Inflammatory macrophage treated with lipopolysaccharide for 1 hour (primary cell): Measurements from ENCODE around the gene NBL1.
"Not testable (repeated sequence)": the region's sequence is repeated elsewhere in the genome, so short reads cannot be mapped to it uniquely, and the experiment has no call there.

Experiments
- DNase-seq, 2 donors: peaks; one replicate each; pipeline ENCODE4 v3.0.0-alpha.2; 2020 to 2022

Gene NBL1

DNA sequence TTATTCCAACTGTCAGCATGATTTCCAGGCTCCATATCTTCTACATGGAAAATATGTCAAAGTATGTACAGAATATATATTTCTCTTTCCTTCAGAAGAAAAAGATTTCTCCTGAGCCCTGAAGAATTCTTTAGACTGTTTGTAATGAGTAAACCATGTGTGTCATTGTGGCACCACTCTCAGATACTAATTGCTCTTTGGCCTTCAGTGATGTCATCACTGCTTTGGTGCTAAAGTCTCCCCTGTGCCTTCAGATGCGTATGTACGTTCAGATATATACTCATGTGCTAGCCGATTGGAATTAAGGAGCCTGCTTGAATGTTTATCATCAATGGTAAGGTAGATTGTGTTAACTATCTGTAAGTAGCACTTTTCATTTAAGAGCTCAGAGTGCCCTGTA, 20.6 kb upstream of the NBL1 start:
- no peak for DNase-seq

DNA sequence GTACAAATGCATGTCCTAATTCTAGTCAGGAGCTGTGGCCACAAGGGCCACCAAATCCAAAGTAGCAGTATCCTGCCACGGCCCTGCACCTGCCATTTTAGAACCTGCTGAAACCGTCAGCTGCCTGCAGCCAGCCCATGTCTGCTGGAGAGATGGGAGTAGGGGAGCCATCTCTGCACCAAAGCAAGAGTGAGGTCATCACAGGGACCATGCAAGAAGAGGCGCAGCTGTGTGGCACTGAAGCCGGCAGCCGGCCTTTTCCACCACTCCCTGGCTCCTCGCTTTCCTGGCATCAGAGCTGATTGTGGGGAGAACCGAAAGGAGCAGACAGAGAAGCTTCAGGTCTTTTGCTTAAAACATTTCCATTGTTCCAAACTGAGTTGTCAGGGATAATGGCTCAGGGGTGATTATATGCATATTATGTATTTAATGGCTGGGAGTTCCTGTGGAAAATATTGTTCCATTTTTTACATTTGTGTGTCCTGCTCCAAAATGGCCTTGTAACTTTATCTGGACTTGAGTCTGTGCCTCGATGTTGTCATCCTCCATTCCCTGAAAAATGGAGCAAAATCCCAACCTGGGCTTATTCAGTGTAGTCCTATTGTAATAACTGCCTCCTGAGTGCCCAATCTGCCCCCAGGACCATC, 18.7 kb upstream of the NBL1 start:
- no peak for DNase-seq

DNA sequence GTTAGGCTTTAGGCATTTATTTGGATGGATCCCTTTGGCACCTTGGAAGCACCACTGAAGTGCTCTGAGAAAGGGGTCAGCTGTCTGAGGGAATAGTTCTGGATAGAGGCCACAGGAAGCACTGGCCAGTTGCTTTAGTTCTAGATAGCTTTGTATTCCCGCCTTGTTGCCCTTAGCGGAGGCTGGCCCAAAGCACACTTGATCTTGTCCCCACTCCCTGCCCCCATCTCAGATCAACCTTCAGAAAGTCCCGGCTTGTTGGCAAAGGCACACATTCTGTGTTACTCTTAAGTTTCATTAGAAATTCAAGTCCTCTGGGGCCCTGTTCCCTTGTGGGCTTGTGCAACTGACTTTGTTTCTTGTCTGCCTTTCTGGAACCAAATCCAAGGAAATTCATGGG, 15.2 kb upstream of the NBL1 start:
- DNase-seq, result no peak

DNA sequence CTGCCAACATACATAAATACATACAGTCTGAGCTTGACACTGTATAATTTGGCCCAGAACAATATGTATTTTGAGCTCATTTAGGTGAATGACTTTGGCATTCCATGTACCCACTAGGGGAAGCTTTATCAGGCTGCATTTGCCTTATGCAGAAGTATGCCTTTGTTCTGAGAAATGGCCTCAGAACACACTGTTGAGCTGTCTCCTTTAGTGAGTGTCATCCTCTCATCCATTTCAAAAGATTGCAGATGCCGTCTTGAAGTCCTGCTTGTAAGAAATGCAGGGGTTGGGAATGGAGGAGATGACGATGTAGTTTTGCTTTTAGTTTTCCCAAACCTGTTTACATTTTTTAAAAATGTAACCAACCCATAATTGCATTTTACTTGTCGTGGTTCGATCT, 14.8 kb upstream of the NBL1 start:
- DNase-seq, result no peak

DNA sequence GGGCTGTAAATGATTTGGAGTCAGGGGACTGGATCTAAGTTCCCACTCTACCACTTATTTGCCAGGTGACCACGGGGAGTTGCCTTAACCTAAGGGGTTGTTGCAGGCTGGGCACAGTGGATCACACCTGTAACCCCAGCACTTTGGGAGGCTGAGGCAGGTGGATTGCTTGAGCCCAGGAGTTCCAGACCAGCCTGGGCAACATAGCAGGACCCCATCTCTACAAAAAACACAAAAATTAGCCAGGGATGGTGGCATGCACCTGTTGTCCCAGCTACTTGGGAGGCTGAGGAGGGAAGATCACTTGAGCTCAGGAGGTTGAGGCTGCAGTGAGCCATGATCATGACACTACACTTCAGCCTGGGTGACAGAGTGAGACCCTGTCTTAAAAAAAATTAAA, 13.9 kb upstream of the NBL1 start:
- not testable (repeated sequence) for DNase-seq

DNA sequence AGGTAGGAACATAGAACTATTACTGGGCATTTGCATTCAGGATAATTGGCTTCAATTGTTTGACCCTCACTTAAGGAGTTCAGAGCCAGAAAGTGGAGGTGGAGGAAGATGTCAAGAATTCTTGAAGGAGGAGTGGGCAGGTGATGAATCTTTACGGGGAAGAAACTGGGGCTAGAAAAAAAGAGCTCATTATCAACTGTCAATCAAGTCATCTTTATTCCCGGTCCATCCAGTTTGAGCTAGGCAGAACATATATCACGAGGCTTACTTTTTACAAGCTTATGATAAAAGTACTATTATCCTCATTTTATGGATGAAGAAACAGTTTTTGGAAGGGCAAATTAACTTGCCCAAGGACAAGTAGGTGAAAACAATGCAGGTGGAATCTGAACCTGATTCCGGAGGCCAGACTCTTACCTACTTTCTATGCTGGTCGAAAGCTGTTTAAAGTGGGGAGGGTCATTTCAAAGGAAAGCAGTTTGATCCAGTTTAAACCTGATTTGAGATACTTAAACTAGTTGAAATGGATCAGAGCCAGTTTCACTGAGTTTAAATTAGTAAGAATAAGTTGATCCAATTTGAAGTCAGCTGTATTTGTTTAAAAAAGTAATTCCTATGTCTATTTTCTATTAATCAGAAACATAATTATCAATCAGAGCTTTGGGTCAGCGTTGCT, 13.3 kb upstream of the NBL1 start:
- no peak for DNase-seq

DNA sequence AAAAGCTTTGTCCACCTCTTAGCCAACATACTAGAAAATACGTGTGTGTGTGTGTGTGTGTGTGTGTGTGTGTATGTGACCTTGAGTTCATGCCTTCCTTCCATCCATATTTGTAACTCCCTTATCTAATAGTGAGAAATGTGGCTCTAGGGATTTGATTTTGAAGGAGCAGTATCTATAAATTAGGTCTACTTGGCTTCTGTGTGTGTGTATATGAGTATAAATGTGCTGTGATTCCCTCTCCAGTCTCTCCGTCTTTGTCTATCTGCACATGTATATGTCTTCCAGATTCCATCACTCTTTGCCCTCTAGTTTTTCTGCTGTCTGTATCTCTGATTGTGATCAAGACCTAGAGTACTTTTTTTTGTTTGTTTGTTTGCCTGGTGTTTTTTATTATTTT, 11.9 kb upstream of the NBL1 start:
- no peak for DNase-seq

DNA sequence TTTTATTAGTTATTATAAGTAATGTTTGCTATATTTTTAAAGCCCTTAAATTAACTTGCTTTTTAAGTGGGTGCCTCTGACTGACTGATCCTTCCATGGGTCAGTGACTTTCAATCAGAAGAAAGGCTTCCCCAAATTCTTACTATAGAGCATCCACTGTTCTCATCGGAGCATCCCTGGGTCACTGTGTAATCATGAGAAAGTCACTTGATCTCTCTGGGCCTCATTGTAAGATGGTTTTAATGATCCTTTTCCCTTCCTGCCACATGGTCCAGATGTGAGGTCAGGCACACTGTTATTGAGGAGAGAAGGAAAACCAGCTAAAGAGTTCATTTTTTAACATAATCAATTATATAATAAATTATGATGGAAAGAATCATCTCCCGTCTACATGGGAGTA, 11.0 kb upstream of the NBL1 start:
- no peak for DNase-seq

DNA sequence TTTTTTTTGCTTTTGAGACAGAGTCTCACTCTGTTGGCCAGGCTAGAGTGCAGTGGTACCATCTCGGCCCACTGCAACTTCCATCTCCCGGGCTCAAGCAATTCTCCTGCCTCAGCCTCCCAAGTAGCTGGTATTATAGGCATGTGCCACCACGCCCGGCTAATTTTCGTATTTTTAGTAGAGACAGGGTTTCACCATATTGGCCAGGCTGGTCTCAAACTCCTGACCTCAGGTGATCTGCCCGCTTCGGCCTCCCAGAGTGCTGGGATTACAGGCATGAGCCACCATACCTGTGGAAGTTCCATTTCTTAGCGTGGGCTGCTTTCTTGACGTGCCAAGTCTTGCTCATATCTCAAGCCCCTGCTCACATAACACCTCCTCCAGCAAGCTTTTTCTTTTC, 9.0 kb upstream of the NBL1 start:
- not testable (repeated sequence) for DNase-seq

DNA sequence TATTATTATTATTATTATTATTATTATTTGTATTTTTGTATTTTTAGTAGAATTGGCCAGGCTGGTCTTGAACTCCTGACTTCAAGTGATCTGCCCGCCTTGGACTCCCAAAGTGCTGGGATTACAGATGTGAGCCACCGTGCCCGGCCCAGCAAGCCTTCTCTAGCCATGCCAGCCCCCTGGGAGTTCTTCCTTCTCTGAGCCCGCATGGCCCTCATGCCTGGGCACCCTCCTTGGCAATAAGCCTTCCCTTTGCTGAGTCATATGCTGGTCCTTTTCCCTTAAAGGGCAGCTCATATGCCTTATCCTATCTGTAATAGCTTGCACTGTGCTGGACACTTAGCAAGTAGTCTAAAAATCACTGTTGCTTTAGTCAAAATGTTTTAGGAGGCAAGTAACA, 8.5 kb upstream of the NBL1 start:
- no peak for DNase-seq

DNA sequence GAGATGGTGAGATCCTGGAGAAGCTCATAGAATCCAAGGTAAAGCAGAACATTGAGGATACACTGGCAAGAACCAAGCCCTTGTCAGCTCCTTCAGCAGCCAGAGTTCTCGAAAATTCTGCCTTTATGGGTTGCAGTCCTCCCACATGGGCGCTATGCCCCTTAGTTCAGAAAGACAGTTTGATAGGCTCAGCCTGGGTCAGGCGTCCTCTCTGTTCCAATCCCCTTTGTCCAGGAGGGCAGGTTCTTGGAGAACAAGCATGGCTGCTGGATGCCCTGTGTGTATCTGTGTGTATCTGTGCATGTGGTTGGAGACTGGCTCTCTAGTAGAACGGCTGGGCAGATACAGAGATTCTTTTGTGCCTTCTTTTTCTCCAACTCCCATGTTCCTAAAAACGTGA, 8.0 kb upstream of the NBL1 start:
- no peak for DNase-seq

DNA sequence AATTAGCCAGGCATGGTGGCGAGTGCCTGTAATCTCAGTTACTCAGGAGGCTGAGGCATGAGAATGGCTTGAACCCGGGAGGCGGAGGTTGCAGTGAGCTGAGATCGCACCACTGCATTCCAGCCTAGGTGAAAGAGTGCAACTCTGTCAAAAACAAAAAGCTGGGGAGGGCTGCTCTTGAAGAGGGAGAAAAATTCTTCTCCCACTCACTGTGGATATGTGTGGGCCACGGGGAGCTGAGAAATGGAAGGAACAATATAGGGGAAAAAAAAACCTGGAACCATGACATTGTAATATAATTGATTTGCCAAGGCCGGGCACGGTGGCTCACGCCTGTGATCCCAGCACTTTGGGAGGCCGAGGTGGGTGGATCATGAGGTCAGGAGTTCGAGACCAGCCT, 7.4 kb upstream of the NBL1 start:
- not testable (repeated sequence) for DNase-seq

DNA sequence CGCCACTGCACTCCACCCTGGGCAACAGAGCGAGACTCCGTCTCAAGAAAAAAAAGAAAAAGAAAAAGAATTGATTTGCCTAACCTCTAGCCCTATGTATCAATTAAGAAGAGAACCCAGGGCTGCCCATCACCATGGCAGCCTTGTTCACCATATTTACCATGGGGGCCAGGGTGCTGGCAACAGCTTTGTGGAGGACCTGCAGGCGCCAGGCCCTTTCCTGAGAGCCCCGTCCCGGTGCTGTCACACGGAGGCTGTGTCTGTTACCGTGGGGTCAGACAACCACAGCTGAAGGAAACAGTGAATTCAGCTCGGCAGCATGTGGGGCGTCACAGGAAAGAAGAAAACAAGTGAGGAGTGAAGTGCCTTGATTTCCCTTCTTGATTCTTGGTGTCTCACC, 6.5 kb upstream of the NBL1 start:
- no peak for DNase-seq

DNA sequence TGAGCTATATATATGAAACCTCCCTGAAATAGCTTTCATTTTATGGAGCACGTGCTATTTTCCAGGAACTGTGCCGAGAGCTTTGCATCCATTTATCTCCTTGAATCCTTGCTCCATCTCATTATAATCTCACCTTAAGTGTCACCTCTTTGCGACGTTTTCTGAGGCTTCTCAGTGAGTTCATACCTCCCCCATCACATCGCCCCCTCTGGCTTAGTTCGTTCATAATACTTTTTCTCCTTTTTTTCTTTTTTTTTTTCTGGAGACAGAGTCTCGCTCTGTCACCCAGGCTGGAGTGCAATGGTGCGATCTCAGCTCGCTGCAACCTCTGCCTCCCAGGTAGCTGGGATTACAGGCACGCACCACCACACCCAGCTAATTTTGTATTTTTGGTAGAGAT, 4.9 kb upstream of the NBL1 start:
- not testable (repeated sequence) for DNase-seq

DNA sequence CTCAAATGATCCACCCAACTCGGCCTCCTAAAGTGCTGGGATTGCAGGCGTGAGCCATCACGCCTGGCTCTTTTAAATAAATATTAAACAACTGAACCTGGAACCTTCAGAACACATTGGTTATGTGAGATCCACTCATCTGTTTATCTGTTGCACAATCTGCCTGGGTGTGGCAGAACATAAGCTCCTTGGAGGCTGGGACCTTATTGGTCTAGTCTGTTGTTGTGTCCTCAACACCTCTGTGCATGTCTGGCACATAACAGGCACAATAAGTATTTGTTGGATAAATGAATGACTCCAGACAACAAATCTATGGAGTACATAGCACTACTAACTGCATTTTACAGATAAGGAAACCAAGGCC, 4.1 kb upstream of the NBL1 start:
- DNase-seq, result no peak

DNA sequence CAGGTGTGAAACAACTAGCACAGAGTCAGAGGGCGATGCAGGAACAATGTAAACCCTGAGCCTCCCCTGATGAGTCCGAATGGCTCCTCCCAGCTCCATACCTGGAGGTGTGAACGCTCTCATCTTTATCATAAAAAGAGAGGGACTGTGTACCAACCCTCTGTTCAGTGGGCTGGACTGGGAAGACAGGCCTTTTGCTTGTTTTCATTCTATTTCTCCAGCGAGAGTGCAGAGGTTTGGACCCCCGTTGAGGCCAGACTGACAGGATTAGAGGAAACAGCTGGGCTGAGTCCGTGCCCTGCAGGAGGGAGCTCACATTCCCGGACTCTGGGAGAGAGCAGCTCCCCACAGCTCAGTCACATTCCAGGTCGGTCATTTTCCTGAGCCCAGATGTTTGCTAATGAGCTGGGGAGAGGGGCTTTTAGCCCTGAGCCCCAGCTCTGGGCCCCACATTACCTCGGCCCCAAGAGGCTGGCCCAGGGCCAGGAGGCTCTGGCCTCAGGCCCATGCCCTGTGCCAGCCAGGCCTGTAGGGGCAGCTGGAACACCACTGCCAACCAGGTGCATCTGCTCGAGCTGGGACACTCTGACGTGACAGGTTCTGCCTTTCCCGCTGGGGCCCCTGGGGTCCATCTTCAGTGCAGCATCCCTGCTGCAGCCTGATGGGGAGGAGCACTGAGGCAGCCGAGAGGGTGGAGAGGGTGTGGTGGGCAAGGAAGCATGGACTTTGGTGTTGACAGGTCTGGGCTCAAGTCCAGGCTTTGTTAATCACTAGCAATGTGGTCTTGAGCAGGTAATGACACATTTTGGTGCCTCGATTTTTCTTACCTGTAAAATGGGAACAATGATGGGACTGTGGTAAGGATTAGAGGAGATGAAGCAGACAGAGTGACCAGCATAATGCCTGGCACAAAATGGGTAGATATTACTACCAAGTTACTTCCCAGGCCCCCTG, 3.5 kb upstream of the NBL1 start:
- DNase-seq, result no peak

DNA sequence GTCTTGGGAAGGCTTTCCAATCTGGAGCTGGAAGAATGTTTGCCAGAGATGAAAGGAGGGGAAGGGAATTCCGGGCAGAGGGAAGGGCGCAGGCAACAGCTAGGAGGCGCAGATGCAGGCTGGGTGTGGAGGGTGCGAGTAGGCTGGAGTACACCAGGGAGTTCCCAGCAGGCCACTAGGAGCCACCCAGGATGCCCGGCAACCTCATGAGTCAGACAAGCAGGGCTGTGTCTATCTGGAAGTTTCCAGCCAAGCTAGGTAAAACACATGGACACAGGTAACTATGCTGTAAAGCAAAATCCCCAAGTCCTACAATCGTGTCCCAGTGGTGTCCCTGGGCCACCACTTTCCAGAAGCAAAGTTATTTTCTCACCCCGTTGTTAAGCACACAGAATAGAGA, 990 bp upstream of the NBL1 start:
- DNase-seq, result peak; percentile 8 to 34

DNA sequence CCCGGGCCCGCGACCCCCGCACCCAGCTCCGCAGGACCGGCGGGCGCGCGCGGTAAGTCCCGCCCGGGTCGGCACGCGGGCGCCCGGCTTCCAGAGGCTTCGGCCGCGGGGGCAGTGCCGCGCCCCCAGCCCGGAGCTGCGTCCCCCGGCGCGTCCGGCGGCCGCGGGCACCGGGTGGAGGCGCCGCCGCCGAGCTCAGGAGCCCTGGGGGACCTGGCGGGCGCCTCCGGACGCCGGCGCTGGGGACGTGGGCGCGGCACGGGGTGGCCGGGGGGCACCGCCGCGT, 227 bp downstream of the NBL1 start:
- DNase-seq, result no peak

DNA sequence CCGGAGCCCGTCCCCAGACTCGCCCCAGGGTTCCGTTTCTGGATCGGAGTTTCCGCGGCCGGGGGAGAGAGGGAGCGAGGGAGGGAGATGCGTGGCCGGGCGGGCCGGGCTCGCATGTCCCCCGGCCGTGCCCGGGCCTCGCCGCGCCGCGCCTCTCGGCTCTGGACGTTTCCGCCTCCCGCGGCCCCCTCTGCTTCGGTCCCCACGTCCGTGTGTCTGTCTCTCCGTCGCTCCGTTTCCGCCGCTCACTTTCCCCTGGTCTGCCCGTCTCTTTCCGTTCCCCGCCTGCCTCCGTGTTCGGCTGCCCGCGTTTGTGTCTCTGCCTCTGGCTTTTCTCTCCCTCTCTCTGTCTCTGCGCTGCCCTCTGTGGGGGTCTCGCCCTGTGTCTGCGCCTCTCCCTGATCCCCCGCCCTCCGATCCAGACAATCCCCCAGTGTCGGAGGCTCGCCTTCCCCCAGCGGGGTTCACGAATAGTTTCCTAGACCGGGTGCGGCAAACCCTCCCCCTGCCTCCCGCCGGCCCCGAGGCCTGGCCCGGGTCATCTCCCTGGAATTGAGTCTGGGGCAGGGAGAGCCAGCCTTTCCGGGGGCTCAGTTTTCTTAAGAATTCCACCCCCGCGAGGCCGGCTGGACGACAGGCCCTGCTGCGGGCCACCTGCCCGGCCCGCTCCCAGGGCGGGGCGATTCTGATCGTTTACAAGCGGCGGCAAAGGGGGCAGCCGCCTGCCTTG, 735 bp downstream of the NBL1 start:
- DNase-seq, result peak in 1 of 2 donors; percentile 9

DNA sequence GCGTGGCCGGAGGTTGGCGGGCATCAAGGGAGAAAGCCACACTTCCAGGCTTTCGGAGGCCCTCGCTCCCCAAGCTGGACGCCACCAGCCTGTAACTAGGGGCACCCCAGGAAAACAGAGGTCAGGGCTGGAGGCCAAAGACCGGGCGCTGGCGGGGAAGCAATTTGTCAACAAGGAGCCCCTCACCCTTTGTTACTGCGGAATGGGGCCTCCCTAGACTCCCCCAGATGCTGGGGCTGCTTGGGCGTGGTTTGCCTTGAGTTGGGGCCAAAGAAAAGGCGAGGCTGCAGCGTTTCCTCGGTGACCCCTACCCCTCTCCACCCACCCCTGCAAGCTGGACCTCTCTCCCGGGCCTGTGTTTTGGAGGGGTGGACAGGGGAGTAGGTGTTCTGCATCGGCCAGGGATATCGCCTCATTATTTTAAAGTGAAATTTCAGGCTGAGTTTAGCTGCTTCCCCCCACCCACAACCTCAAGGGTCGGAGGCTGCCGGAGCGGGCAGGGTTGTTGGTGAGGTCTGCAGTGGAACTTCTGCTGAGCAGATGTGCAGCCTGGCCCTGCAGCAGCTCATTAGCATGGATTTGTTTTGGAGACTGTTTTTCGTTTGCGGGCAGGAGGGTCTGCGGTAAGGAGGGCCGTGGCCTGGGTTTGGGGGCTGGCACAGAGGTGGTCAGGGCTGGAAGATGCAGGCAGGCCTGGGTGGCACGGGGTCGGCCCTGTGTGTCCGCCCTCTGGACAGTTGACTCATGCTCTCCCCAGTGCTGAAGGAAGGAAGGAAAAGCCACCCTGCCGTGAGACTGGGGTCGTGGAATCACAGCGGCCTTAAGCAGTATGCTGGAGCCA, 1.5 kb downstream of the NBL1 start:
- no peak for DNase-seq

DNA sequence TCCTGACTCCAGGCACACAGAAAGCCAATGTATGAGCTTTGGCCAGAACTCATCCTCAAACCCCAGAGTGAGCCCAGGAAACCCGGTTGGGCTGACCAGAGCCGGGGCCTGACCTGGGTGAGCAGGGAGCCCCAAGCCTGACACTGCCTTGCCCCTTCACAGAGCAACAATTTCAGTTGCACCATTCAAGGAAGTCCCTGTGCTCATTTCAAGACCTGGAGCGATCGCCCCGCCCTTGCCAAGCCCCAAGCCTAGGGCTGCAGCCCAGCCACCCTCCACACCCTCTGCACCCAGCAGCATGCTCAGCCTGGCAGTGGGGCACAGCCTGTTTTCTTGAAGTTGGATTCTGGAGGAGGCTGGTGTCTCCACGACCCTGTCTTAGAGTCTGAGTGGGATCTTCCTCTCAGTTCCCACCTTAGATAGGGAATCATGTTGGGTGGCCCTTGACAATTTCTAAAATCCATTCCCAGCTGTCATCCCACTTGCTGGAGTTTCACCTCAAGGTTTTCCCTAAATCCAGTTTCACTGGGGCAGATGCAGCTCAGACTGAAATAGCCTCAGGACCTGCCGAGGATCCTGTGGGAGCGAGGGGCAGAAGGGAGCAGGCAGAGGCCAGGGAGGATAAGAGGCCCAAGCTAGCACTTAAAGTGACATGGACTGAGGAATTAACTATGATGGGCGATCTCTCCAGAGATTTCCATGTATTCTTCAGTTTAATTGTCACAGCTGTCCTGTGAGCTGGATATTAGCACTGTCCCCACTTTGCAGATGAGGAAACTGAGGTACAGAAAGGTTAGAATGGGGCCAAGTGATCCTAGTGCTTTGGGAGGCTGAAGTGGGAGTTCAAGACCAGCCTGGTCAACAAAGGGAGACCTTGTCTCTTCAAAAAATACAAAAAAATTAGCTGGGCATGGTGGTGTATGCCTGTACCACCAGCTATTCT, 2.5 kb downstream of the NBL1 start:
- peak; percentile 19 to 27 for DNase-seq
